HG03575 (cell line): ENCODE data around the gene C13orf46.
"Not testable (repeated sequence)": the region's sequence is repeated elsewhere in the genome, so short reads cannot be mapped to it uniquely, and the experiment has no call there.

Experiments
- ATAC-seq: cut with Tn5 transposase; IDR thresholded peaks from one replicate; pipeline ENCODE4 v1.9.1; 2021; ENCODE audit not compliant: unreplicated experiment, insufficient number of reproducible peaks, low FRiP score; ENCODE audit errors: extremely low read depth

Gene C13orf46

DNA sequence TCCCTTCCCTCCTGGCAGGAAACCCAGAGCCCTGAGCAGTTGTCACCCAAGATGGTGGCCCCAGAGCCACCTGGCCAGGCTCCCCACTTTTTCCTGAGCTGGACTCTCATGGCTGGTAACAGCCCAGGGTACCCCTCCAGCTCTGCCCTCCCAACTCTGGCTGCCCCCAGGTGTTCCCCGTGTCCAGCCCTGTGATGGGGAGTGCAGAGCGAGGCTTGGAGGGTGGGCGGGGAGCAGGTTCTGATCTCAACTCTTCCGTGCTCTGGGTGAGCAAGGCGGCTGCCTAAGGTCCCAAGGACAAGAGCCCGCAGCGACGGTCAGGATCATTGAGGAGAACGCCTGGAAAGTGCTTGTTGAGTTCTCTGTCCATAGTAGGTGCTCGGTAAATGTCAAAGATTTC, 55.3 kb downstream of the C13orf46 start:
- no peak for ATAC-seq

- no peak for ATAC-seq
Observed at GRCh38 chr13:113917594-113918371, 56.1 kb downstream of the C13orf46 start.

- no peak for ATAC-seq
Observed at GRCh38 chr13:113917096-113917495, 56.8 kb downstream of the C13orf46 start.

DNA sequence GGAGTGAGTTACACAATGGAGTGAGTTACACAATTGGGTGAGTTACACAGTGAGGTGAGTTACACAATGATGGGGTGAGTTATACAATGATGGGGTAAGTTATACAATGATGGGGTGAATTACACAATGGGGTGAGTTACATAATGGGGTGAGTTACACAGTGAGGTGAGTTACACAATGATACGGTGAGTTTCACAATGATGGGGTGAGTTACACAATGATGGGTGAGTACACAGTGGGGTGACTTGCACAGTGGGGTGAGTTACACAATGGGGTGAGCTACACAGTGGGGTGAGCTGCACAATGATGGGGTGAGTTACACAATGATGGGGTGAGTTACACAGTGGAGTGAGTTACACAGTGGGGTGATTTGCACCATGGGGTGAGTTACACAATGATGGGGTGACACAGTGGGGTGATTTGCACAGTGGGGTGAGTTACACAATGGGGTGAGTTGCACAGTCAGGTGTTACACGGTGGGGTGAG, 57.5 kb downstream of the C13orf46 start:
- no peak for ATAC-seq

GRCh38 chr13:113915786-113916329, 58.0 kb downstream of the C13orf46 start:
- no peak for ATAC-seq

DNA sequence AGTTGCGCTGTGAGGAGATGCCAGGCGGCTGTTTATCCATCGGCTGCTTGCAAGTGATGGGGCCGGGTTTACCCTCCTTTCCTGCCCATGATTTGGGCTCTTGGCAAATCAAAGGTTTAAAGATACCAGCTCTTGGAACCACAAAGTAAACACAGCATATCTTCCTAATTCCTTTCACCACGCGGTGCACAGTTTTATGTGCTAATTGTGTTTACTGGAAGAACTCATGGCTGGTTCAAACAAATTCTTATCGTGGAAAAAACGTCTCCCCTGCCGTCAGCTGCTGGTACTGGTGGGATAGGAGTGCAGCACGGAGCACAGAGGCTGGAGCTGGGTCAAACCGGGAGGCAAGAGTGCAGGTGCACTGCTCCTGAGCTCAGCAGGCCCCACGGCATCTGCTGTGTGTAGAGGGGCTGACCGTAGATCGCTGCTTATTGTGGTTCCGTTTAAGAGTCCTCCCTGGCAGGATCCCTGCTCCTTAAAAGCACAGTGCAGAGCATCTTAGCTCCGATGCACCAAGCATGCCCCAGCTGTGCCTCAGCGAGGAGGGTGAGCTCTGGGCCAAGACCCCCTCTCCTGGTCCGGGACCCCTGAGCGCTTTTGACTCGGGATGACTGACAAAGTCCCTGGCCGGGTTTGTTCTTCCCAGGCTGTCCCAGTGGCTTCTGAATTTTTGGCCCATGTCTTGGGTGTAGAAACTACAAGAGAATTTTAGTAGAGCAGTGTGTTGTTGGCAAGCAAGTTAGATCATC, 58.7 kb downstream of the C13orf46 start:
- ATAC-seq: no peak

DNA sequence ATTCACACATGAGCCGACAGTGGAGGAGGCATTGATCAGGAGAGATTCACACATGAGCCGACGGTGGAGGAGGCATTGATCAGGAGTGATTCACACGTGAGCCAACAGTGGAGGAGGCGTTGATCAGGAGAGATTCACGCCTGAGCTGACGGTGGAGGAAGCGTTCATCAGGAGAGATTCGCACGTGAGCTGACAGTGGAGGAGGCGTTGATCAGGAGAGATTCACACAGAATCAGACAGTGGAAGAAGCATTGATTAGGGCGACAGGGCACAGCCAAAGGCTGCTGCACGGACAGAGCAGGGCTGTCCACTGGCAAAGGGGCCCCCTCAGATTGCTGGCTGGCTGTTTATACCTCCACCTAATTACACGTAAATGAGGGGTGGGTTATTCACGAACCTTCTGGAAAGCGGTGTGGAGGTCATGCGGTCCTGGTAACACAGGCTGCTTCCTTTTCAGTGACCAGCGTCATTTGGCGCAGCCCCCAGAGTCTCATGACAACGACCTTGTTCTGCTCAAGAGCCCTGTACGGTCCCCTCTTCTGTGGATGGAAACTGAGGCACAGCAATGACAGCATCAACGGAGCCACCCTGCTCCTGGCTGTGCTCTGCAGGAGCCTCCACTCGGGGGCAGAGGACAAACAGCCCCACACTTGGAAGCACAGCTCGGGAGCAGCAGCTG, 59.4 kb downstream of the C13orf46 start:
- ATAC-seq: no peak

GRCh38 chr13:113913838-113914237, 60.0 kb downstream of the C13orf46 start:
- ATAC-seq: not testable (repeated sequence)

DNA sequence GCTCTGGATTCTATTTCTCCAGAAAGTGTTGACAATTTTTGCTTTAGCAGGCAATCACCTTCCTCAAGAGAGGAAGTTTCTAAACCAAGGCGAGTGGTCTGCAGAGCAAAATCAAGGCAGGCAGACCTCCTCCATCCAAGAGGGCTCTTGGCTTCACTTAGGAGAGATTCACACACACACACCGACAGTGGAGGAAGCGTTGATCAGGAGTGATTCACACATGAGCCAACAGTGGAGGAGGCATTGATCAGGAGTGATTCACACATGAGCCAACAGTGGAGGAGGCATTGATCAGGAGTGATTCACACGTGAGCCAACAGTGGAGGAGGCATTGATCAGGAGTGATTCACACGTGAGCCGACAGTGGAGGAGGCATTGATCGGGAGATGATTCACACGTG, 60.5 kb downstream of the C13orf46 start:
- not testable (repeated sequence) for ATAC-seq

GRCh38 chr13:113912596-113912995, 61.3 kb downstream of the C13orf46 start:
- ATAC-seq: no peak

GRCh38 chr13:113907635-113908617, 66.0 kb downstream of the C13orf46 start:
- ATAC-seq: no peak

DNA sequence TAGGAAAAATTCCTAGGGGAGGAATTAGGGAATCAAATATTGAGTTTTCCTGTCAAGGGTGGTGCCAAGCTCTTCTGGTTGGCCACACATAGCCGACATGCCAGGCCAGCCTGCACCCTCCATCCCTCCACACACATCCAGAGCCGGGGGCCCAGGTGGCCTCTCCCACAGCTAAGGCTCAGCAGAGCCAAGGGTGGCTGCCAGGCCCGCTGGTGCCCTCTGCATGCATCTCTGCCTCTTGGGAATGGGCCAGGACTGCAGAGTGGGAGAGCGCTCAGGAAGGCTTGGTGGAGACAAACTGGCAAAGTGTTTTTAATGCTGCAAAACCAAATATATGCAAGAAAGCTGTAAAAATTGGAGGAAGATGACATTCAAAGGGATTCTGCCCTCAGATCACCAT, 67.3 kb downstream of the C13orf46 start:
- ATAC-seq: no peak

- no peak for ATAC-seq
Observed at GRCh38 chr13:113905942-113906341, 67.9 kb downstream of the C13orf46 start.

DNA sequence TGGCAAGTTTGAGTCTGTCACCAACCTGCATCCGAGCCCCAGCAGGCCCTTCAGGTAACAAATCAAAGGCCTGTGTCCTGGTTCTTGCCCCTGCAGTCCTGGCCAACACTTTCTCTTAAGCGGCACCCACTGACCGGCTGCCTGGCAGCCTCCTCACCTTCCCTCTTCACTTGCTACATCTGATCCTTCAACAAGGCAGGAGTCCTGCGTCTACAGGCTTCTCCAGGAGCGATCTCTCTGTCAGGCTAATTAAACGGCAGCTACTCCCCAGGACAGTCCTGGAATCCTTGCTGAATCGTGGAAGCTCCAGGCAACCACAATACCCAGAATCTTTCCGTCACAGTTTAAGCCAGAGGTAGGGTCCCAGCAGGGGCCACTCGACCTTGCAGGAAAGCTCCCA, 68.9 kb downstream of the C13orf46 start:
- no peak for ATAC-seq

GRCh38 chr13:113904411-113904810, 69.5 kb downstream of the C13orf46 start:
- ATAC-seq: no peak

GRCh38 chr13:113903912-113904311, 70.0 kb downstream of the C13orf46 start:
- ATAC-seq: no peak
